ACC112 (cell line): Measurements from ENCODE around the gene ARID3B.

ENCODE experiments used
- H2AFZ ChIP-seq: fragments of 200-600 bp; sonication (generic); one replicate; pipeline ENCODE4 v1.6.0; 2017; ENCODE audit warnings: antibody characterized with exemption, low read length; ENCODE audit not compliant: unreplicated experiment
- H3K27ac ChIP-seq: fragments of 200-600 bp; sonication (generic); 2 replicates; pipeline ENCODE4 v1.5.1; 2014; ENCODE audit warnings: low read depth, mild to moderate bottlenecking, antibody characterized with exemption, low read length, moderate library complexity
- H3K27me3 ChIP-seq: fragments of 200-600 bp; sonication (generic); 2 replicates; pipeline ENCODE4 v1.6.1; 2014; ENCODE audit warnings: mild to moderate bottlenecking, antibody characterized with exemption, low read length, moderate library complexity, mixed read lengths; ENCODE audit not compliant: insufficient read depth
- H3K36me3 ChIP-seq: fragments of 200-600 bp; sonication (generic); 2 replicates; pipeline ENCODE4 v1.6.1; 2016; ENCODE audit warnings: mild to moderate bottlenecking, antibody characterized with exemption, low read length, moderate library complexity, mixed read lengths; ENCODE audit not compliant: insufficient read depth
- H3K4me1 ChIP-seq: fragments of 200-600 bp; sonication (generic); one replicate; pipeline ENCODE4 v1.6.1; 2016; ENCODE audit warnings: low read length, mixed read lengths; ENCODE audit not compliant: insufficient read depth, unreplicated experiment, control insufficient read depth
- H3K4me3 ChIP-seq: fragments of 200-600 bp; sonication (generic); 2 replicates; pipeline ENCODE4 v1.5.1; 2014; ENCODE audit warnings: mild to moderate bottlenecking, low read depth, low read length
- H3K79me2 ChIP-seq: fragments of 200-600 bp; sonication (generic); one replicate; pipeline ENCODE4 v1.6.0; 2016; ENCODE audit warnings: low read length; ENCODE audit not compliant: control insufficient read depth, unreplicated experiment, insufficient read depth

The ARID3B gene

GRCh38 chr15:74545776-74546656, 5.0 kb downstream of the ARID3B start:
- Histone ChIP-seq H3K27me3 (no peaks in the 10 kb centered on the region), H3K36me3 (no peaks in the 10 kb centered on the region)

GRCh38 chr15:74547616-74548015, 6.6 kb downstream of the ARID3B start:
- Histone ChIP-seq H3K36me3 (no peaks in the 10 kb centered on the region; the same call in 1 of the 2 replicates), H3K4me3 (no peak overlapping the region), H3K4me1 (peaks cover 15% of the 10 kb centered on the region)

More at GRCh38 chr15:74545776-74546656, 5.0 kb downstream of the ARID3B start:
- H3K4me1 ChIP-seq = peaks cover 23% of the 10 kb centered on the region
- no peak overlapping the region for H3K4me3 ChIP-seq
- no peak overlapping the region for H2AFZ ChIP-seq
- peaks cover 13% of the 10 kb centered on the region for H3K79me2 ChIP-seq
- no peak overlapping the region; the same call in 1 of the 2 replicates for H3K27ac ChIP-seq

GRCh38 chr15:74548241-74548640, 7.2 kb downstream of the ARID3B start:
- H3K36me3 ChIP-seq = peaks cover 5% of the 10 kb centered on the region; the same call in 1 of the 2 replicates
- no peak overlapping the region for H3K4me3 ChIP-seq
- H3K4me1 ChIP-seq = peaks cover 12% of the 10 kb centered on the region
- H3K27ac ChIP-seq = no peak overlapping the region
- no peaks in the 10 kb centered on the region for H3K27me3 ChIP-seq
- no peak overlapping the region for H2AFZ ChIP-seq
- H3K79me2 ChIP-seq = peaks cover 7% of the 10 kb centered on the region

More at GRCh38 chr15:74547616-74548015, 6.6 kb downstream of the ARID3B start:
- no peak overlapping the region for H2AFZ ChIP-seq
- no peaks in the 10 kb centered on the region for H3K27me3 ChIP-seq
- peaks cover 11% of the 10 kb centered on the region for H3K79me2 ChIP-seq
- no peak overlapping the region for H3K27ac ChIP-seq

- no peak overlapping the region for H3K4me3 ChIP-seq
- H2AFZ ChIP-seq = no peak overlapping the region
- peaks cover 11% of the 10 kb centered on the region for H3K4me1 ChIP-seq
- H3K27me3 ChIP-seq = no peaks in the 10 kb centered on the region
- H3K79me2 ChIP-seq = peaks cover 7% of the 10 kb centered on the region
- no peak overlapping the region for H3K27ac ChIP-seq
- H3K36me3 ChIP-seq = peaks cover 5% of the 10 kb centered on the region; the same call in 1 of the 2 replicates
Measured at GRCh38 chr15:74549816-74550215, 8.8 kb downstream of the ARID3B start.

DNA sequence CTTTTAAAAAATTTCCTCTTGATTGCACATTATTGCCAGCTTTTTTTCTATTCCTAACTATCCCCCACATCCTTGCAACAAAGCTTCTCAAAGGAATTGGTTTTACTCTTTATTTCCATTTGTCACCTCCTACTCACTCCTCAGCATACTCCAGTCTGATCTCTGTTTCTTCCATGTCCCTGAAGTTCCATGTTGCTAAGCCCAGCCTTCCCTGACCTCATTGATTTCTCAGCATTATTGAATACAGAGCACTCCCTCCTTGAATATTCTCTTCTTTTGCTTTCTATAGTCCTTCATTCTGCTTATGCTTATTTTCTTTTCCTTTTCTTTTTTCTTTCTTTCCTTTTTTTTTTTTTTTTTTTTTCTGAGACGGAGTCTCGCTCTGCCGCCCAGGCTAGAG, 10.7 kb downstream of the ARID3B start:
- no peak overlapping the region for H3K4me3 ChIP-seq
- H3K27me3 ChIP-seq = no peaks in the 10 kb centered on the region
- H3K4me1 ChIP-seq = peaks cover under 1% of the 10 kb centered on the region
- H3K27ac ChIP-seq = no peak overlapping the region
- peaks cover 5% of the 10 kb centered on the region; the same call in 1 of the 2 replicates for H3K36me3 ChIP-seq
- no peak overlapping the region for H2AFZ ChIP-seq
- peaks cover 7% of the 10 kb centered on the region for H3K79me2 ChIP-seq

GRCh38 chr15:74552773-74553441, 11.9 kb downstream of the ARID3B start:
- Histone ChIP-seq H2AFZ (no peak overlapping the region), H3K4me1 (no peaks in the 10 kb centered on the region), H3K36me3 (peaks cover 5% of the 10 kb centered on the region; the same call in 1 of the 2 replicates), H3K79me2 (peaks cover 3% of the 10 kb centered on the region), H3K4me3 (no peak overlapping the region), H3K27me3 (no peaks in the 10 kb centered on the region), H3K27ac (no peak overlapping the region)

- Histone ChIP-seq H3K27ac (no peak overlapping the region), H3K4me1 (no peaks in the 10 kb centered on the region), H2AFZ (no peak overlapping the region), H3K79me2 (peaks cover under 1% of the 10 kb centered on the region), H3K4me3 (no peak overlapping the region), H3K36me3 (peaks cover 5% of the 10 kb centered on the region; the same call in 1 of the 2 replicates), H3K27me3 (no peaks in the 10 kb centered on the region)
Measured at GRCh38 chr15:74555192-74555591, 14.2 kb downstream of the ARID3B start.

DNA sequence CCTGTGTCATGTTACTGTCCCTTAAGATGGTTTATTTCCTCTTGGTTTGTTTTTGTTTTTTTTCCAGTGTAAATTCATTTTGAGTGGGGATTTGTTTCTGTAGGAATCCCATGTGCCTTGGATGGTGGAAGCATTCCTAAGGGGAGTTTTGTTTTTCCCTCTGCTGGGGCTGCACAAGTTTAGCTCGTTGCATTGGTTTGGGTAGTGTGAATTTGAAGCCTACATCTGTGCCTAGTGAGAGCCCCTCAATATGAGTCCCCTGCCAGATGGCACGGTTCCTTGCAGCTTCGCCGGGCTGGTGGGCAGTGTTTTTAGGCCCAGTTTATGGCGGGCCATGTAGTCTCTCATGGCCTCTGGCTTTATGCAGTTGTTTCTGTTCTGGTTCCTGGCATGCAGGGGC, 17.7 kb downstream of the ARID3B start:
- Histone ChIP-seq H3K79me2 (no peaks in the 10 kb centered on the region), H2AFZ (no peak overlapping the region), H3K27me3 (no peaks in the 10 kb centered on the region), H3K36me3 (no peaks in the 10 kb centered on the region), H3K4me1 (no peaks in the 10 kb centered on the region), H3K4me3 (no peak overlapping the region), H3K27ac (no peak overlapping the region)

- Histone ChIP-seq H2AFZ (no peak overlapping the region), H3K4me1 (no peaks in the 10 kb centered on the region), H3K4me3 (no peak overlapping the region), H3K27ac (no peak overlapping the region), H3K27me3 (no peaks in the 10 kb centered on the region), H3K36me3 (no peaks in the 10 kb centered on the region), H3K79me2 (peaks cover 3% of the 10 kb centered on the region)
Measured at GRCh38 chr15:74563442-74563841, 22.4 kb downstream of the ARID3B start.

DNA sequence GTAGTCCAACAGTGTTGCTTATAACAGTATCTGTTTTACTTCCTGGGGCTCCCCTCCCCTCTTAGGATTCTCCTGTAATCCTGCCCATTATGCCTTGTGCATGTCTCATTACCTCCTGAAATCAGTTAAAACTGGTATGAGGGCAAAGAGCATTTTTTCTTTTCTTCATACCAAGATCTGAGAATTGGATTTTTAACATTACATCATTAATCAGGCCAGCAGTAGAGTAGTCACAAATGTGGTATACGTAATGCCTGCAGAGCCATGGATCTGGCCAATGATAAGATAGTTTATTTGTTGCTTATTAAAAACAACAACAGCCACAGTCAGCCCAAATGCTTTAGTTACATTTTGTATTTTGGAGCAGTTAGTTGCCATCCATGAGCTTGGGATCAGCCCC, 23.2 kb downstream of the ARID3B start:
- Histone ChIP-seq H3K27ac (no peak overlapping the region), H3K4me1 (no peaks in the 10 kb centered on the region), H2AFZ (no peak overlapping the region), H3K36me3 (no peaks in the 10 kb centered on the region), H3K79me2 (peaks cover 3% of the 10 kb centered on the region), H3K4me3 (no peak overlapping the region), H3K27me3 (no peaks in the 10 kb centered on the region)
